Neutrophil (primary cell): ENCODE results near the gene RABAC1.

Source experiments
- H3K27ac ChIP-seq: fragments of 200-600 bp; sonication (generic); 2 replicates; pipeline ENCODE4 v1.5.1; 2016; ENCODE audit warnings: mild to moderate bottlenecking, moderate library complexity
- H3K27me3 ChIP-seq: fragments of 200-600 bp; sonication (generic); 2 replicates; pipeline ENCODE4 v1.6.0; 2016; ENCODE audit warnings: mild to moderate bottlenecking
- H3K36me3 ChIP-seq: fragments of 200-600 bp; sonication (generic); 2 replicates; pipeline ENCODE4 v1.5.1; 2017
- H3K4me1 ChIP-seq, 2 experiments: fragments of 200-600 bp in 1 of 2; sonication (generic) in 1 of 2; 1 replicate in 1 of 2; 2 replicates in 1 of 2; pipeline versions ENCODE4 v1.5.1 to v1.6.1; 2013 to 2016; ENCODE audit warnings: low read depth in 1 of 2, low read length in 1 of 2, mild to moderate bottlenecking in 1 of 2, moderate library complexity in 1 of 2; ENCODE audit not compliant: control insufficient read depth in 1 of 2, insufficient read depth in 1 of 2
- H3K4me3 ChIP-seq, 2 experiments: fragments of 200-600 bp in 1 of 2; sonication (generic) in 1 of 2; 1 replicate in 1 of 2; 2 replicates in 1 of 2; pipeline ENCODE4 v1.5.1; 2013 to 2016; ENCODE audit warnings: low read depth in 1 of 2, low read length in 1 of 2, mild to moderate bottlenecking in 1 of 2, moderate library complexity in 1 of 2
- H3K9me3 ChIP-seq: fragments of 200-600 bp; sonication (generic); 2 replicates; pipeline ENCODE4 v1.5.1; 2016
- CTCF ChIP-seq: fragments of 200-600 bp; sonication (generic); IDR thresholded peaks from 2 replicates; pipeline ENCODE4 v1.5.1; 2016; ENCODE audit warnings: antibody characterized with exemption

The RABAC1 gene

GRCh38 chr19:41999071-41999877, 40.2 kb upstream of the RABAC1 start:
- peaks cover 0 to 4% of the 10 kb centered on the region in 2 experiments for H3K4me1 ChIP-seq
- H3K27ac ChIP-seq, result no peak overlapping the region
- H3K27me3 ChIP-seq, result peaks cover 77% of the 10 kb centered on the region
- no peak overlapping the region for H3K4me3 ChIP-seq
- no peaks in the 10 kb centered on the region for H3K9me3 ChIP-seq
- H3K36me3 ChIP-seq, result no peaks in the 10 kb centered on the region
- TF ChIP-seq CTCF, result no peak

GRCh38 chr19:41998246-41999020, 39.3 kb upstream of the RABAC1 start:
- H3K4me3 ChIP-seq, result no peak overlapping the region
- peaks cover 85% of the 10 kb centered on the region for H3K27me3 ChIP-seq
- no peaks in the 10 kb centered on the region for H3K36me3 ChIP-seq
- peak; percentile 25 for TF ChIP-seq CTCF
- H3K27ac ChIP-seq, result no peak overlapping the region
- peaks cover 3 to 12% of the 10 kb centered on the region in 2 experiments for H3K4me1 ChIP-seq
- H3K9me3 ChIP-seq, result no peaks in the 10 kb centered on the region

- no peaks in the 10 kb centered on the region for H3K9me3 ChIP-seq
- peaks cover 3 to 12% of the 10 kb centered on the region in 2 experiments for H3K4me1 ChIP-seq
- peaks cover 91% of the 10 kb centered on the region for H3K27me3 ChIP-seq
- H3K27ac ChIP-seq, result no peak overlapping the region
- H3K36me3 ChIP-seq, result no peaks in the 10 kb centered on the region
- H3K4me3 ChIP-seq, result no peak overlapping the region
- no peak for TF ChIP-seq CTCF
Measured at GRCh38 chr19:41997851-41998229, 38.7 kb upstream of the RABAC1 start.

- no peak overlapping the region for H3K4me3 ChIP-seq
Measured at GRCh38 chr19:41997121-41997850, 38.2 kb upstream of the RABAC1 start.

More at GRCh38 chr19:41997121-41997850, 38.2 kb upstream of the RABAC1 start:
- peaks cover 95% of the 10 kb centered on the region for H3K27me3 ChIP-seq
- no peak overlapping the region for H3K27ac ChIP-seq
- H3K9me3 ChIP-seq, result no peaks in the 10 kb centered on the region
- H3K4me1 ChIP-seq, result peaks cover 3 to 12% of the 10 kb centered on the region in 2 experiments
- no peak for TF ChIP-seq CTCF
- H3K36me3 ChIP-seq, result no peaks in the 10 kb centered on the region
